ENCODE data around the gene RPL21.

The RPL21 gene

DNA sequence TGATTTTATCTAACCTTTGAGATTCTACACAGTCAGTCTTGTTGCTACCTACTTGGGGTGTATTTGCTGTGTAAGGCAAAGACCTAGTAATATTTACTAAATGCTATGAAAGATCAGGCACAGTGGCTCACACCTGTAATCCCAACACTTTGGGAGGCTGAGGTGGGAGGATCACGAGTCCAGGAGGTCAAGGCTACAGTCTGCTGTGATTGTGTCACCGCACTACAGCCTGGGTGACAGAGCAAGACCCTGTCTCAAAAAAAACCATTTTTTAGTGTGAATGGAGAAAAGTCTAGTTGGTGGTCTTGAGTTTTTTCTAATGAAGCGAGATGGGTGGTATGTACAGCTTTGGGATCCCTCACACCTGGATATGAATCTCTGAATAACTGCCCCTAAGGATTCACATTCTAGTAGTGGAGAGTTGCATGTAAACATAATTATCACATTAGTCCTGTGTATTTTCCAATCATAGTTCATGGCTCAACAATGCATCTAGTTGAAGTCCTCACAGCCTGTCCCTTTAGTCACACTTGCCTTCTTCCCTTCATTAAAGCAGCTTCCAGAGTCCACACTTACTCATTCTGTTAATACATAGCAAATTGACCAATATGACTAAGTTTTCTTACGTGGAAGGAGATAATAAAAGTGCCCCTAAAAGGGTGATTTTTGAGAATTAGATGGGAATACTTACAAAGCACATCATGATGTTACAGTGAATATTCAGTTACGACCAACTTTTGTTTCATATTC is 7.5 kb downstream of the RPL21 start:
- DNase-seq: no peak

- DNase-seq: no peak
Measured at GRCh38 chr13:27259831-27260230, 8.5 kb downstream of the RPL21 start.

DNA sequence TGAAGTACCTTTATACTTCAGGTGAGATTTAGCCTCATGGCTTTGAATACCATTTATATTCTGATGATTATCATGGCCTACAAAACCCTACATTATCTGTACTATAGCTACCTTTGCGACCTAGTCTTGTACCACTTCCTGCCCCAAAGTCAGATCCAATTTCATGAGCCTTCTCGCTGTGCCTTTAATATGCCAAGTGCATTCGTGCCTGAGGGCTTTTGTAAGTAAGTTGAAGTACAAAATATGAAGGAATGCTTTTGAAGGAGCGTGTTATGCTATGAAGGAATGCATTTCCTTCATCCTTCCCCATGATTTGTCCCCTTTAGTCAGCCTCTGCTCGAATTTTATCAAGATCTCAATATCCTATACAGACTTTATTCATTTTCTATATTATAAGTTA is 10.0 kb downstream of the RPL21 start:
- DNase-seq: no peak

DNA sequence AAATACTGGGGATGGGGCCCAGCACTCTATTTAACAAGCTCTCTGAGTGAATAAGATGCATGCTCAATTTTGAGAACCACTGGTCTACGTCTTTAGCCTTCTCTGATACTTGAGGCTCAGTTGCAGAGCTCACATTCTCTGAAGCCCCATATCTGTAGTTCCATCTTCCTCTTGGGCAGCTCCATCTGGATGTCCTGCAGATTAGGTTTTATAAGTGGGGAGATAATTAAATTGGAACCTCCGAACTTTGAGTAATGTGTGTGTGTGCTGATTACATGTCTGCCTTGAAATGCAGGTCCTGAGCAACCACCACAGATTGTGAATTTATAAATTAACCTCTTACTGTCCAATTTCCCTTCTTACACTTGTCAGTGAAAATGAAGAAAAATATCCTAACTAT is 12.1 kb downstream of the RPL21 start:
- DNase-seq: peak; percentile 26

GRCh38 chr13:27264181-27264580 is 12.8 kb downstream of the RPL21 start:
- DNase-seq: peak; percentile 90

DNA sequence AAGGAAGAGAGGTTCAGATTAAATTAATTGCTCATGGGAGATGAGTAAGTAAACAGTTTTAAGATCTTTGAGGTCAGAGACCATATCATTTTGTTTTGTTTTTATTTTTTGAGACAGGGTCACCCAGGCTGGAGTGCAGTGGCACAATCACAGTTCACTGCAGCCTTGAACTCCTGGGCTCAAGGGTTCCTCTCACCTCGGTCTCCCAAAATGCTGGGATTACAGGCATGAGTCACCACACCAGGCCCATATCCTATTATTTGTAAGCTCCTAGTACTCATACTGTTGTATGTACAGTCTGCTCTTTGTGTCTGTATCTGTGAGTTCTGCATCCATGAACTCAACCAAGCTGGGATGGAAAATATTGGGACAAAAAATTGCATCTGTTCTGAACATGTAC is 13.3 kb downstream of the RPL21 start:
- DNase-seq: no peak

DNA sequence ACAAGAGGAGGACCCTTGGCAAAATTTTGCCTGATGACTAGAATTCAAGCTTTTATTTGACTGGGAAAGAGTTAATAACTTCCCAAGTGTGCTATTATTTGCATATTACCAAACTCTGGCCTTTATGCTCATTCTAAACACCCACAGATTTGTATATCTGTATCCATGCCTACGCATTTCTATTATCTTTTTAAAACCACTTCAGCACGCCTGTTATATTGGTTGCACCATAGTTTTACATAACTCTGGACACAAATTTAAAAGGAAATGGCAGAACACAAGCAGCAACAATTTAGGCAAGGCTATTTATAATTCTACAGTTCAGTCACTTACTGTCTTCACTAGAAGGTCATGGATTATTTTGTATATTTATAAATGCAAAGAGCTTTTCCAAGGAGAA is 15.6 kb downstream of the RPL21 start:
- DNase-seq: no peak

GRCh38 chr13:27267596-27267995 is 16.2 kb downstream of the RPL21 start:
- DNase-seq: no peak

DNA sequence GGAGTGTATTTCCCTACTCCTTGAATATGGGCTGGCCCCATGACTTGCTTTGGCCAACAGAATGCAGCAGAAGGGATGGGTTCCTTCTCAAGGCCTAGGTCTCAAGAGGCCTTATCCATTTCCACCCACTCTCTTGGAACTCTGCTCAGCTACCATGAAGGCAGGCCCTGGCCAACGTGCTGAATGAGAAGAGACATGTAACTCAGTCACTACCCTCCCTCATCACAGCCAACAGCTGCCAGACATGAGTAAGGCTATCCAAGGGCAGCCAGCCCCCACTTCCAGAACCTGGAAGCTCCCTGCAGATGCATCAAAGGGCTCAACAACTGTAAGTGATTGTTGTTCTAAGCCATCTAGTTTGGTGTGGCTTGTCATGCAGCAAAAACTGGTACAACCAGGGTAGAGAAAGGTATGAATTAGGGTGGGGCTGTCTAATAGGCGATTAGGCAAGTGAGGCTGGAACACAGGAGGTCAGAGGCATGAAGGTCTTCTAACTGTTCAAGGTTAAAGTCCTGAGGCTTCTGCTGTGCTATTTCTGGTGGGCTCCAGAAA is 17.8 kb downstream of the RPL21 start:
- DNase-seq: no peak

DNA sequence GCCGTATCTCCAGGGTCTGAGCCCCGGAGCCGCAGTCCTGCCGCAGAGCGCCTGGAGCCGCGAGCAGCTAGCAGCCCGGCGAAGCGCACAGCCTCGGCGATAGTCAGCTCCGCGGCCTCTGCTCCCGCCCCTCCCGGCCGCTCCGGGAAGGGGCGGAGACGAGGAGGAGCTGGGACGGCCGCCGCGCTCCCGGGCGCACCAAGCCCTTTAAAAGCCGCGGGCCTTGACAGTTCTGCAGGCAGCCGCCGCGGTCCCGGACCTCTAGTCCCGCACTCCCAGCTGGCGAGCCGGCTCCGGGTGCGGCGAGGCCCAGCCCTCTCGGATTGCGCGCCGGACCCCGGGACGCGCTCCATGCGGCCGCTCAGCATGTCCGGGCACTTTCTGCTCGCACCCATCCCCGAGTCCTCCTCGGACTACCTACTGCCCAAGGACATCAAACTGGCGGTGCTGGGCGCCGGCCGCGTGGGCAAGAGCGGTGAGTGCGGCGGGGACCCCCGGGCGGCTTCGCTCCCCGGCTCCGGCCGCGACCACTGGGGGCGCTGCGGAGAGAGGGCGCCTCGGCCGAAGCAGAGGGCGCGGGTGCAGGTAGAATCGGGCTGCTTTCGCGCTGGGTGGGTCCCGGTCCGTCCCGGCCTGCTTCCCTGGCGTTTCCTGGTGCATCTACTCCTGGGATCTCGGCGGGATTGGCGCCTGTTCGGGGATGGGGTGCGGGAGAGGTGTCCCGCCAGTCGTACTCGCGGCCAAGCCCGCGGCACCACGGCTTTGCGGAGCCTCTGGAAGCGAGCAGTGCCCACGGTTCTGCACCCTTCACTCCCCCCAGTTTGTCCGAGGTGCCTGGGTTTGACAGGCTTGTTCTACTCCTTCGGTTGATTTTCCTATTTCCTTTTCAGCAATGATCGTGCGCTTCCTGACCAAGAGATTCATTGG is 19.5 kb downstream of the RPL21 start, which contains the start of gene RASL11A:
Gene RASL11A, plus strand, starts transcription at position 237 of the 927 bp plus-strand sequence. Its CDS starts 115 bp downstream, at position 352.
- DNase-seq: peak; percentile 90

DNA sequence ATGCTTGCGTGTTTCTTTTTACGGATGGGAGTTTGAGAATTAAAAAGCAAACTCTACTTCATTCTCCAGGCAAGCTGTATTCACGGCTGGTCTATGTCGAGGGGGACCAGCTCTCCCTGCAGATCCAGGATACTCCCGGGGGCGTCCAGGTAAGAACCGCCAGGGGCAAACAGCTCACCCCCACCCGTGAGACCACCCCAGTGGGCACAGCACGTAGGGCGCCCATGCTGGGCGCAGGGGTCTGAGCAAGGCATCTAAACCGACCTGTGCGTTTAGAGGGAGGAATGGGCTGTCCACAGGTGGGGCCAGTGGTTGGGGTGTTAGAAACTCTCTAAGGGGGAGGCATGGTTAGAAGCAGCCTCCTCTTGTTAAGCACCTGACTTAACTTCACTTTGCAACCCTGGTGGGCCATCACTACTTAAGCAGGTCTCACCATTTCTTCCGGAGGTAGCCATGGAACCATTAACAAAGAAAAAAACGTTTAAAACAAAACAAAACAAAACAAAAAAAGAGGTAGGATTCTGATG is 20.3 kb downstream of the RPL21 start:
- DNase-seq: no peak

GRCh38 chr13:27273658-27274425 is 22.5 kb downstream of the RPL21 start:
- DNase-seq: no peak

DNA sequence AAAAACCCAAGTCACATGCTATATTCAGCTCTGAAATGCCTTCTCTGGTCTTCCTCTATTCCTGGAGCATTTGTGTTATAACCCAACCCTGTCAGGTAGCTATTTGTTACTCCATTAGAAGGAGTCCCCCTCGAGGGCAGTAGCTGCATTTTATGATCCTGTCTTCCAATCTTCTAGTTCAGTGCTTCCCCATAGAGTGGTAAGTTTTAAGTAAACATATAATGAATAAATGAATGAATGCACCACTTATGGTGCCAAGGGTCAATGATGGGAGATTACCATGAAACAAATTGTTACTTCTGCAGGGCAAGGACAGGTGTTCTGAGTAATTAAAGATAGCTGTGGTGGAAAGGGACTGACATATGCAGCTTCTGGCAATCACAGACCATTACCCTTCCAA is 23.3 kb downstream of the RPL21 start:
- no peak for DNase-seq

GRCh38 chr13:27276188-27276587 is 24.8 kb downstream of the RPL21 start:
- no peak for DNase-seq

- no peak for DNase-seq
Measured at GRCh38 chr13:27279506-27279905, 28.1 kb downstream of the RPL21 start.

- no peak for DNase-seq
Measured at GRCh38 chr13:27280009-27280656, 28.8 kb downstream of the RPL21 start.

GRCh38 chr13:27280841-27281240 is 29.5 kb downstream of the RPL21 start:
- DNase-seq: no peak

DNA sequence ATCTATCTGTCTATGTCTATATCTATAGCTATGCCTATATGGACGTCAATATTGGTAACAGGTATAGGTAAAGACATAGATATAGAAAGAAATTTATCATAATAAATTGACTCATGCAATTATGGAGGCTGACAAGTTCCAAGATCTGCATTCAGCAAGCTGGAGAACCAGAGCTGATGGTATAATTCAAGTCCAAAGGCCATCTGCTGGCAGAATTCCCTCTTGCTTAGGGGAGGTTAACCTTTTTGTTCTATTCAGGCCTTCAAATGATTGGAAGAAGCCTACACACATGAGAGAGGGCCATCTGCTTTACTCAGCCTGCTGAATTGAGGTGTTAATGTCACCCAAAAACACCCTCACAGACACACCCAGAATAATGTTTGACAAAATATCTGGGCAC is 30.1 kb downstream of the RPL21 start:
- DNase-seq: no peak

- no peak for DNase-seq
Measured at GRCh38 chr13:27283906-27284493, 32.6 kb downstream of the RPL21 start.

GRCh38 chr13:27288392-27288791 is 37.0 kb downstream of the RPL21 start:
- DNase-seq: no peak

DNA sequence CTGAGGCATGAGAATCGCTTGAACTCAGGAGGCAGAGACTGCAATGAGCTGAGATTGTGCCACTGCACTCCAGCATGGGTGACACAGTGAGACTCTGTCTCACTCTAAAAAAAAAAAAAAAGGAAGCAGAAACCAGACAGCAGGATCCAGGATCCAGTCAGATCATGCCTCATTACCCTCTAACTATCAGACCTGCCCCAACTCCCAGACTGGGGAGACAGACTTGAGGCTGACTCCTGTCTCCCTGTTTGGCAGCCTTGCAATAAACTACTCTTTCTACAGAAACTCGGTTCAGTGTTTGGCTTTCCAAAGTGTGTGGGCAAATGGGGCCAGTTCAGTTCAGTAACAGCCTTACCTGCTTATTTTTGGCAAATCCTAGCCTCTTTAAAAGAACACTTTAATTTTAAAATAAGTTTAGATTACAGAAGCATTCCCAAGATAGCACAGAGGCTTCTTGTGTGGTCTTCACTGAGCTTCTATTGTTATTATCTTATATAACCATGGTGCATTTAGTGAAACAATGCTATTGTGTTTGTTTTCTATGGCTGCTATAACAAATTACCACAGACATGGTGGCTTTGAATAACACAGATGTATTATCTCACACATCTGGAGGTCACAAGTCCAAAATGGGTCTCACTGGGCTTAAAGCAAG is 37.8 kb downstream of the RPL21 start:
- peak; percentile 30 for DNase-seq
